Thoracic aorta endothelial cell (primary cell): ENCODE results near the gene SERINC5. TPM values are rescaled to one million over a fixed set of nuclear protein-coding genes. Genes with fewer than 3 reads are reported as not detected.

Experiments
- total RNA-seq: library from RNA; depleted of rRNA; stranded (reverse); fragments of >200 nt; gene quantifications from 2 replicates; pipeline ENCODE4 v1.2.3, GENCODE V29; 2012

The SERINC5 gene
- 11.0 and 11.1 TPM in 2 replicates for total RNA-seq

DNA sequence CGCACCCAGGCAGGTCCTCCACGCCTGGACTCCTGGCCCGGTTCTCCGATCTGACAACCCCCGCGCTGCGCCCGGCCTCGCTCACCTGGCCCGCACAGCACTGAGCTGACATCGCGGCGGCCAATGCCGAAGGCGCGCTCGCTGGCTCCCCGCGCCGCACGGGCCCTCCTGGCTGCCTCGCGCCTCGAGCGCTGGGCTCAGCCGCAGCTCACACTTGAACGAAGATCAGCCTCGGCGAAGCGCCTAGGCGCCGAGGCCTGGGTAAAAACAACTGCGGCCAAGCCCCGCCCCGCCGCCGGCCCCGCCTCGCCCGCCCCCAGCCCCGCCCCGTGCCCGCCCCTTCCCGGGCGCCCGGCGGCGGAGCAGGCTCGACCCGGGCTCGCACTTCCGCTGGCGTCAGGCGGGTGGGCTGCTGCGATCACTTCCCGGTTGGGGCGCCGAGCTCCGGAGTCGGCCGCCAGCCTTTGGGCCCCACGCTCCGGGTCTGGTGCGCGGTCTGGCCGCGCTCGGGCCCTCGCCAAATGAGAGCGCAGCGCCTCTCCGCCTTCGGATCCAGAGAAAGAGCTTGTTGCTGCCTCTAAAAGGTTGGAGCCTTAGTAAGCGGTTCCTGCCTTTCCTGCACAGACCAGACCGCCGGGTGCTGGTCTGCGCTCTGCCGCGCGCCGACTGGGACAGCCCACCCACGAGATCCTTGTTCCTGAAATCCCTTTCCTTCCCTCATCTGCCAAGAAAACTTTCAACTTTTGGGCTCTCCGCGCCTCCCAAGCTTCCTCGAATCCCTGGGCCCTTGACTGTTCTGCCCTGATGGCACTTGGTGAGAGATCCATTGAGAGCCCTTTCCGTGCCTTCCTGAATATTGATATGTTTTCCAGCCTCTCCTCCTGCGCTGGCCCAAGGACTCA, at the start of gene SERINC5:
Gene SERINC5, minus strand, starts transcription at position 238 of the 902 bp plus-strand sequence. Its CDS starts 126 bp downstream, at position 112.

Other genes with a start within 250 kb of the SERINC5 start
- not detected in 2 replicates for gene THBS4, start 220.7 kb downstream of the SERINC5 start, total RNA-seq
- gene SPZ1, start 64.0 kb upstream of the SERINC5 start, total RNA-seq = not detected in 2 replicates
- gene ZFYVE16, start 152.0 kb upstream of the SERINC5 start, total RNA-seq = 45.3 and 49.5 TPM in 2 replicates
- gene FAM151B, start 232.1 kb upstream of the SERINC5 start, total RNA-seq = 2.9 and 3.4 TPM in 2 replicates